ENCODE measurements around the gene ADAMTS15. TPM values are rescaled to one million over a fixed set of nuclear protein-coding genes. Genes with fewer than 3 reads are reported as not detected.

The ADAMTS15 gene
- total and polyA plus RNA-seq, 2 of the 4 experiments (the other 2 are of a cell fraction) = 3.0 to 5.0 TPM

- Histone ChIP-seq H2AFZ (replicated peaks; ENCODE audit: low read length, poor library complexity) (no peak overlapping the region), H3K27ac (ENCODE audit: insufficient read depth, low read length) (no peak overlapping the region; the same call in 1 of the 2 replicates), H3K9ac (ENCODE audit: low read depth, low read length) (peak overlapping the region; percentile 70), H3K27me3 (ENCODE audit: control insufficient read depth, insufficient read depth, low read length) (0 out of 2 replicates have a peak, but pooled peaks cover 2% of the 10 kb centered on the region), H3K9me3 (ENCODE audit: control insufficient read depth, insufficient read depth, low read length) (no peaks in the 10 kb centered on the region), H3K9me1 (ENCODE audit: insufficient read depth, low read length) (peaks cover 16% of the 10 kb centered on the region), H2BK20ac (ENCODE audit: low read depth, low read length) (0 out of 2 replicates have a peak overlapping the region, but pooled peaks have one; percentile 33), H3K18ac (ENCODE audit: low read depth, low read length) (no peak overlapping the region), H4K20me1 (ENCODE audit: insufficient read depth, low read length) (peaks cover 5% of the 10 kb centered on the region), H2BK5ac (ENCODE audit: low read depth, low read length, poor library complexity, severe bottlenecking) (no peak overlapping the region), H3K14ac (replicated peaks; ENCODE audit: low read depth, low read length) (no peak overlapping the region; the same call in 1 of the 2 replicates), H4K8ac (ENCODE audit: low read depth in 2 of 2, low read length in 2 of 2) (no peak overlapping the region), H3K4me3 (ENCODE audit: insufficient read depth, low read depth, low read length) (peak overlapping the region; percentile 81; the same call in 1 of the 2 replicates), H4K91ac (ENCODE audit: insufficient read depth, low read depth, low read length) (no peak overlapping the region), H3K36me3 (ENCODE audit: control insufficient read depth, insufficient read depth, low read length) (peaks cover 40% of the 10 kb centered on the region; the same call in 1 of the 2 replicates), H3K56ac (ENCODE audit: extremely low read depth, insufficient read depth, low read length) (no peak overlapping the region), H2AK5ac (ENCODE audit: low read depth, low read length) (0 out of 2 replicates have a peak overlapping the region, but pooled peaks have one; percentile 7), H3K79me1 (ENCODE audit: low read depth in 1 of 2, low read length in 2 of 2) (peaks cover 2 to 8% of the 10 kb centered on the region in 2 experiments; a peak in 3 of 4 replicates), H3K4me2 (ENCODE audit: low read depth, low read length) (peak overlapping the region; percentile 95; the same call in 1 of the 2 replicates), H2BK15ac (ENCODE audit: low read depth, low read length) (peak overlapping the region; percentile 33; the same call in 1 of the 3 replicates), H4K5ac (ENCODE audit: low read depth, low read length) (no peak overlapping the region), H2BK120ac (ENCODE audit: low read depth, low read length) (no peak overlapping the region), H2AK9ac (replicated peaks; ENCODE audit: low read depth, low read length, poor library complexity) (no peak overlapping the region), H3K4ac (ENCODE audit: low read depth, low read length) (peak overlapping the region; percentile 15; the same call in 1 of the 2 replicates), H3K23ac (ENCODE audit: low read depth, low read length) (no peak overlapping the region), H3K4me1 (ENCODE audit: control insufficient read depth, insufficient read depth, low read length) (peaks cover 17% of the 10 kb centered on the region)
- WGBS, 2 experiments (ENCODE audit: extremely low coverage in 2 of 2, insufficient read length in 1 of 2) = no CpG with 5 or more reads among the region's 9 CpGs
- in situ Hi-C loops (cut with MboI; ENCODE audit: low sequenced_read_pairs) (no loop called here), dilution Hi-C loops (cut with HindIII; ENCODE audit: low sequenced_read_pairs, unreplicated experiment) (no loop called here), intact Hi-C loops (cut with micrococcal nuclease) (loop anchor here (1.0 to 5.0 kb wide), 3 partner anchors 170 to 390 kb away; no protein-coding TSS in a partner anchor)
- ATAC-seq (ENCODE audit: low read depth) = no peak
- no peak for DNase-seq
- POLR2A ChIA-PET (ENCODE audit: unreplicated experiment) = no interaction called here
- CTCF ChIA-PET = no interaction called here
- no TSS peak for BruUV-seq (replicated peaks)
- TF ChIP-seq NFE2L2 (IDR thresholded peaks at IDR 0.05; ENCODE audit: low read depth, low read length) (no peak), RFX5 (IDR thresholded peaks at IDR 0.05; ENCODE audit: low read depth, low read length) (no peak), USF2 (IDR thresholded peaks at IDR 0.05; ENCODE audit: low read depth, low read length) (no peak), MAFK (IDR thresholded peaks at IDR 0.05; ENCODE audit: low read depth, low read length) (no peak), SMC3 (IDR thresholded peaks at IDR 0.05; ENCODE audit: low read depth, low read length) (no peak), CEBPB (IDR thresholded peaks at IDR 0.05; ENCODE audit: low read depth, low read length) (no peak), ELK1 (IDR thresholded peaks at IDR 0.05; ENCODE audit: borderline replicate concordance, low read depth, low read length) (no peak), RAD21 (IDR thresholded peaks at IDR 0.05; ENCODE audit: low read length) (no peak), RCOR1 (IDR thresholded peaks at IDR 0.05; ENCODE audit: insufficient replicate concordance, low read length) (no peak), MAZ (IDR thresholded peaks at IDR 0.05; ENCODE audit: borderline replicate concordance, low read depth, low read length) (no peak), CTCF (conservative IDR thresholded peaks at IDR 0.05; ENCODE audit: low read depth, low read length) (no peak)
These were observed 3.7 kb downstream of the ADAMTS15 start for GRCh38 chr11:130452176-130452575.

All from IMR-90 (cell line).